GM23338 (cell line): Measurements from ENCODE around the gene MICAL1. TPM values are rescaled to one million over a fixed set of nuclear protein-coding genes. Genes with fewer than 3 reads are reported as not detected.

Experiments used
- ATAC-seq: fragments of 200-7000 bp; cut with Tn5 transposase; 3 replicates; pipeline ENCODE4 v1.9.1; 2020
- DNase-seq: peaks from one replicate; pipeline ENCODE4 v3.0.0-alpha.2; 2015; ENCODE audit warnings: low spot score
- H2AFZ ChIP-seq: fragments of 200-600 bp; sonication (generic); 2 replicates; pipeline ENCODE4 v1.8.0; 2016; ENCODE audit warnings: antibody characterized with exemption, mild to moderate bottlenecking, moderate library complexity
- H3F3A ChIP-seq: fragments of 200-600 bp; sonication (generic); replicated peaks from 2 replicates; pipeline ENCODE4 v1.8.0; 2017; ENCODE audit warnings: antibody characterized with exemption, mixed run types, low read depth
- H3K27ac ChIP-seq: fragments of 200-600 bp; sonication (generic); 2 replicates; pipeline ENCODE4 v1.6.1; 2016; ENCODE audit warnings: low read depth
- H3K27me3 ChIP-seq: fragments of 200-600 bp; sonication (generic); 2 replicates; pipeline ENCODE4 v1.8.0; 2016; ENCODE audit warnings: mild to moderate bottlenecking, mixed run types, moderate library complexity; ENCODE audit not compliant: insufficient read depth
- H3K36me3 ChIP-seq: fragments of 200-600 bp; sonication (generic); 2 replicates; pipeline ENCODE4 v1.8.0; 2016; ENCODE audit warnings: mild to moderate bottlenecking; ENCODE audit not compliant: insufficient read depth
- H3K4me1 ChIP-seq: fragments of 200-600 bp; sonication (generic); 2 replicates; pipeline ENCODE4 v1.8.0; 2016; ENCODE audit warnings: mild to moderate bottlenecking, moderate library complexity; ENCODE audit not compliant: insufficient read depth
- H3K4me2 ChIP-seq: fragments of 200-600 bp; sonication (generic); 2 replicates; pipeline ENCODE4 v1.7.1; 2017; ENCODE audit warnings: mixed run types
- H3K4me3 ChIP-seq: fragments of 200-600 bp; sonication (generic); 2 replicates; pipeline ENCODE4 v1.6.1; 2016; ENCODE audit warnings: mixed run types
- H3K79me2 ChIP-seq: fragments of 200-600 bp; sonication (generic); replicated peaks from 2 replicates; pipeline ENCODE4 v1.8.0; 2017; ENCODE audit warnings: mild to moderate bottlenecking; ENCODE audit not compliant: insufficient read depth
- H3K9me2 ChIP-seq: fragments of 200-600 bp; sonication (generic); 2 replicates; pipeline ENCODE4 v1.8.0; 2017; ENCODE audit not compliant: insufficient read depth
- H4K20me1 ChIP-seq: fragments of 200-600 bp; sonication (generic); replicated peaks from 2 replicates; pipeline ENCODE4 v1.8.0; 2017; ENCODE audit warnings: mild to moderate bottlenecking; ENCODE audit not compliant: insufficient read depth
- H3K27ac Mint-ChIP-seq: 2 replicates; pipeline ENCODE4 v1.8.0; 2020; ENCODE audit warnings: inconsistent platforms, mild to moderate bottlenecking, moderate library complexity, mixed read lengths
- H3K27me3 Mint-ChIP-seq: 3 replicates; pipeline ENCODE4 v1.8.0; 2022; ENCODE audit warnings: low read depth, mild to moderate bottlenecking, moderate library complexity, mixed read lengths, inconsistent platforms; ENCODE audit not compliant: insufficient read depth, poor library complexity
- H3K36me3 Mint-ChIP-seq: 3 replicates; pipeline ENCODE4 v1.8.0; 2021; ENCODE audit warnings: low read depth, mild to moderate bottlenecking, inconsistent platforms, moderate library complexity, mixed read lengths
- H3K4me1 Mint-ChIP-seq: 3 replicates; pipeline ENCODE4 v1.8.0; 2020; ENCODE audit warnings: mild to moderate bottlenecking, inconsistent platforms, mixed read lengths
- H3K4me3 Mint-ChIP-seq: 3 replicates; pipeline ENCODE4 v1.8.0; 2021; ENCODE audit warnings: moderate library complexity, mild to moderate bottlenecking, inconsistent platforms, mixed read lengths
- H3K9me3 Mint-ChIP-seq: 3 replicates; pipeline ENCODE4 v1.8.0; 2020; ENCODE audit warnings: moderate library complexity, mild to moderate bottlenecking, inconsistent platforms, mixed read lengths
- CREB1 ChIP-seq: fragments of 250-450 bp; sonication (Bioruptor Pico); IDR thresholded peaks from 2 replicates; pipeline ENCODE4 v1.5.0; 2020; ENCODE audit warnings: low read depth, mild to moderate bottlenecking, moderate library complexity
- EZH2 ChIP-seq: fragments of 200-600 bp; sonication (generic); IDR thresholded peaks from one replicate; pipeline ENCODE4 v1.8.0; 2017; ENCODE audit warnings: antibody characterized with exemption, mild to moderate bottlenecking, low read depth; ENCODE audit not compliant: unreplicated experiment
- EZH2phosphoT487 ChIP-seq: fragments of 200-600 bp; sonication (generic); IDR thresholded peaks from one replicate; pipeline ENCODE4 v1.8.1; 2018; ENCODE audit warnings: antibody characterized with exemption; ENCODE audit not compliant: unreplicated experiment
- JUNB ChIP-seq: IDR thresholded peaks from one replicate; pipeline ENCODE4 v1.6.1; 2016; ENCODE audit warnings: antibody characterized with exemption; ENCODE audit not compliant: unreplicated experiment
- NANOG ChIP-seq: IDR thresholded peaks from 2 replicates; pipeline ENCODE4 v1.6.1; 2016; ENCODE audit warnings: antibody characterized with exemption, borderline replicate concordance
- POLR2AphosphoS5 ChIP-seq: IDR thresholded peaks from 2 replicates; pipeline ENCODE4 v1.6.1; 2016; ENCODE audit warnings: antibody characterized with exemption, low read depth
- STAT1 ChIP-seq: IDR thresholded peaks from one replicate; pipeline ENCODE4 v1.6.1; 2016; ENCODE audit warnings: antibody characterized with exemption; ENCODE audit not compliant: unreplicated experiment
- ZNF114 ChIP-seq: fragments of 250-450 bp; sonication (Bioruptor Pico); IDR thresholded peaks from 2 replicates; pipeline ENCODE4 v1.5.0; 2020; ENCODE audit warnings: mild to moderate bottlenecking, moderate library complexity
- ZNF331 ChIP-seq: fragments of 250-450 bp; sonication (Bioruptor Pico); IDR thresholded peaks from 2 replicates; pipeline ENCODE4 v1.5.0; 2020; ENCODE audit warnings: low read depth, mild to moderate bottlenecking, moderate library complexity
- polyA plus RNA-seq: library from polyadenylated mRNA; unstranded; fragments of >200 nt; fragmentation: Nextera tagmentation; extraction: Ambion mirVana; gene quantifications from 2 replicates; pipeline ENCODE4 v1.2.1, GENCODE V29; 2016
- total RNA-seq: library from RNA; depleted of rRNA; stranded (reverse); fragments of >200 nt; shearing (Covaris generic); gene quantifications from 2 replicates; pipeline ENCODE4 v1.2.3, GENCODE V29; 2014
- TF ChIP-seq, protein P1 (sequence below): IDR thresholded peaks from 2 replicates; pipeline ENCODE4 v1.6.1; 2016; ENCODE audit warnings: antibody characterized with exemption
- TF ChIP-seq, protein P2 (sequence below): IDR thresholded peaks from one replicate; pipeline ENCODE4 v1.6.1; 2018; ENCODE audit warnings: antibody characterized with exemption; ENCODE audit not compliant: unreplicated experiment
- TF ChIP-seq, protein P3 (sequence below): fragments of 250-450 bp; sonication (Bioruptor Pico); IDR thresholded peaks from 2 replicates; pipeline ENCODE4 v1.5.0; 2020; ENCODE audit warnings: mild to moderate bottlenecking, moderate library complexity
- TF ChIP-seq, protein P4 (sequence below), 2 experiments: fragments of 200-600 bp in 1 of 2; sonication (generic) in 1 of 2; conservative IDR thresholded peaks; 2 replicates each; pipeline versions ENCODE4 v1.5.1 to v1.6.1; 2016 to 2017; ENCODE audit warnings: antibody characterized with exemption in 2 of 2, low read depth in 2 of 2, mild to moderate bottlenecking in 2 of 2, moderate library complexity in 1 of 2

Gene MICAL1
- total and polyA plus RNA-seq, 2 experiments from 2014 or later = 27.8 to 77.8 TPM

DNA sequence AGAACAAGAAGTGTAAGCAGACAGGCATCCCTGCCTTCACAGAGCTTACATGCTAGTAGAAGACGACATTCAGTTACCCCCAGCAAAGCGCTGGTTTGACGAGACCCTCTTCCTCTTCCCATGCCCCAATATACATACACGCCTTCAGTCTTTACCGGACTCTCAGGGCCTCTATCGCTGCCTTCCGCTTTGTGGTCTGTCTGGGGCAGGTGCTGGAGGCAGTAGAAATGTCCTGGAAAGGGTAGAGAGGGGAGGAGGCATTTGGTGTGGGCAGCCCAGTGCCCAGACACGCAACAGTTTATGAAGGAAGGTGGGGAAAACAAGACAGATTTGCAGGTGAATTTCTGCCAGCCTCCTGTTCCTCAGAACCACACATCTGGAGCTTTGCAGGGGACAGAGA lies 9.0 kb downstream of the MICAL1 start:
- Histone ChIP-seq H3K36me3 (peaks cover 3% of the 10 kb centered on the region; the same call in 1 of the 2 replicates), H3K79me2 (no peaks in the 10 kb centered on the region), H3K9me2 (no peaks in the 10 kb centered on the region), H4K20me1 (peaks cover 4% of the 10 kb centered on the region), H3F3A (0 out of 2 replicates have a peak, but pooled peaks cover 2% of the 10 kb centered on the region), H3K27me3 (no peaks in the 10 kb centered on the region), H3K4me3 (no peak overlapping the region), H3K27ac (no peak overlapping the region), H3K4me1 (peaks cover 6% of the 10 kb centered on the region; the same call in 1 of the 2 replicates), H3K4me2 (no peak overlapping the region), H2AFZ (no peak overlapping the region)
- Mint-ChIP-seq H3K9me3 (no peaks in the 10 kb centered on the region), H3K4me1 (peaks cover 14% of the 10 kb centered on the region), H3K27me3 (peaks cover 17% of the 10 kb centered on the region), H3K4me3 (no peak overlapping the region), H3K27ac (no peak overlapping the region; the same call in 1 of the 2 replicates), H3K36me3 (peaks cover 33% of the 10 kb centered on the region)
- DNase-seq (no peak), ATAC-seq (no peak)
- TF ChIP-seq, protein P1, sequence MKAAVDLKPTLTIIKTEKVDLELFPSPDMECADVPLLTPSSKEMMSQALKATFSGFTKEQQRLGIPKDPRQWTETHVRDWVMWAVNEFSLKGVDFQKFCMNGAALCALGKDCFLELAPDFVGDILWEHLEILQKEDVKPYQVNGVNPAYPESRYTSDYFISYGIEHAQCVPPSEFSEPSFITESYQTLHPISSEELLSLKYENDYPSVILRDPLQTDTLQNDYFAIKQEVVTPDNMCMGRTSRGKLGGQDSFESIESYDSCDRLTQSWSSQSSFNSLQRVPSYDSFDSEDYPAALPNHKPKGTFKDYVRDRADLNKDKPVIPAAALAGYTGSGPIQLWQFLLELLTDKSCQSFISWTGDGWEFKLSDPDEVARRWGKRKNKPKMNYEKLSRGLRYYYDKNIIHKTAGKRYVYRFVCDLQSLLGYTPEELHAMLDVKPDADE = no peak
- TF ChIP-seq POLR2AphosphoS5 = no peak
- no peak for TF ChIP-seq ZNF331 (CRISPR knock-in tag)
- TF ChIP-seq EZH2 = no peak
- TF ChIP-seq NANOG = no peak
- TF ChIP-seq, protein P2, sequence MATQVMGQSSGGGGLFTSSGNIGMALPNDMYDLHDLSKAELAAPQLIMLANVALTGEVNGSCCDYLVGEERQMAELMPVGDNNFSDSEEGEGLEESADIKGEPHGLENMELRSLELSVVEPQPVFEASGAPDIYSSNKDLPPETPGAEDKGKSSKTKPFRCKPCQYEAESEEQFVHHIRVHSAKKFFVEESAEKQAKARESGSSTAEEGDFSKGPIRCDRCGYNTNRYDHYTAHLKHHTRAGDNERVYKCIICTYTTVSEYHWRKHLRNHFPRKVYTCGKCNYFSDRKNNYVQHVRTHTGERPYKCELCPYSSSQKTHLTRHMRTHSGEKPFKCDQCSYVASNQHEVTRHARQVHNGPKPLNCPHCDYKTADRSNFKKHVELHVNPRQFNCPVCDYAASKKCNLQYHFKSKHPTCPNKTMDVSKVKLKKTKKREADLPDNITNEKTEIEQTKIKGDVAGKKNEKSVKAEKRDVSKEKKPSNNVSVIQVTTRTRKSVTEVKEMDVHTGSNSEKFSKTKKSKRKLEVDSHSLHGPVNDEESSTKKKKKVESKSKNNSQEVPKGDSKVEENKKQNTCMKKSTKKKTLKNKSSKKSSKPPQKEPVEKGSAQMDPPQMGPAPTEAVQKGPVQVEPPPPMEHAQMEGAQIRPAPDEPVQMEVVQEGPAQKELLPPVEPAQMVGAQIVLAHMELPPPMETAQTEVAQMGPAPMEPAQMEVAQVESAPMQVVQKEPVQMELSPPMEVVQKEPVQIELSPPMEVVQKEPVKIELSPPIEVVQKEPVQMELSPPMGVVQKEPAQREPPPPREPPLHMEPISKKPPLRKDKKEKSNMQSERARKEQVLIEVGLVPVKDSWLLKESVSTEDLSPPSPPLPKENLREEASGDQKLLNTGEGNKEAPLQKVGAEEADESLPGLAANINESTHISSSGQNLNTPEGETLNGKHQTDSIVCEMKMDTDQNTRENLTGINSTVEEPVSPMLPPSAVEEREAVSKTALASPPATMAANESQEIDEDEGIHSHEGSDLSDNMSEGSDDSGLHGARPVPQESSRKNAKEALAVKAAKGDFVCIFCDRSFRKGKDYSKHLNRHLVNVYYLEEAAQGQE = no peak
- TF ChIP-seq, protein P3, sequence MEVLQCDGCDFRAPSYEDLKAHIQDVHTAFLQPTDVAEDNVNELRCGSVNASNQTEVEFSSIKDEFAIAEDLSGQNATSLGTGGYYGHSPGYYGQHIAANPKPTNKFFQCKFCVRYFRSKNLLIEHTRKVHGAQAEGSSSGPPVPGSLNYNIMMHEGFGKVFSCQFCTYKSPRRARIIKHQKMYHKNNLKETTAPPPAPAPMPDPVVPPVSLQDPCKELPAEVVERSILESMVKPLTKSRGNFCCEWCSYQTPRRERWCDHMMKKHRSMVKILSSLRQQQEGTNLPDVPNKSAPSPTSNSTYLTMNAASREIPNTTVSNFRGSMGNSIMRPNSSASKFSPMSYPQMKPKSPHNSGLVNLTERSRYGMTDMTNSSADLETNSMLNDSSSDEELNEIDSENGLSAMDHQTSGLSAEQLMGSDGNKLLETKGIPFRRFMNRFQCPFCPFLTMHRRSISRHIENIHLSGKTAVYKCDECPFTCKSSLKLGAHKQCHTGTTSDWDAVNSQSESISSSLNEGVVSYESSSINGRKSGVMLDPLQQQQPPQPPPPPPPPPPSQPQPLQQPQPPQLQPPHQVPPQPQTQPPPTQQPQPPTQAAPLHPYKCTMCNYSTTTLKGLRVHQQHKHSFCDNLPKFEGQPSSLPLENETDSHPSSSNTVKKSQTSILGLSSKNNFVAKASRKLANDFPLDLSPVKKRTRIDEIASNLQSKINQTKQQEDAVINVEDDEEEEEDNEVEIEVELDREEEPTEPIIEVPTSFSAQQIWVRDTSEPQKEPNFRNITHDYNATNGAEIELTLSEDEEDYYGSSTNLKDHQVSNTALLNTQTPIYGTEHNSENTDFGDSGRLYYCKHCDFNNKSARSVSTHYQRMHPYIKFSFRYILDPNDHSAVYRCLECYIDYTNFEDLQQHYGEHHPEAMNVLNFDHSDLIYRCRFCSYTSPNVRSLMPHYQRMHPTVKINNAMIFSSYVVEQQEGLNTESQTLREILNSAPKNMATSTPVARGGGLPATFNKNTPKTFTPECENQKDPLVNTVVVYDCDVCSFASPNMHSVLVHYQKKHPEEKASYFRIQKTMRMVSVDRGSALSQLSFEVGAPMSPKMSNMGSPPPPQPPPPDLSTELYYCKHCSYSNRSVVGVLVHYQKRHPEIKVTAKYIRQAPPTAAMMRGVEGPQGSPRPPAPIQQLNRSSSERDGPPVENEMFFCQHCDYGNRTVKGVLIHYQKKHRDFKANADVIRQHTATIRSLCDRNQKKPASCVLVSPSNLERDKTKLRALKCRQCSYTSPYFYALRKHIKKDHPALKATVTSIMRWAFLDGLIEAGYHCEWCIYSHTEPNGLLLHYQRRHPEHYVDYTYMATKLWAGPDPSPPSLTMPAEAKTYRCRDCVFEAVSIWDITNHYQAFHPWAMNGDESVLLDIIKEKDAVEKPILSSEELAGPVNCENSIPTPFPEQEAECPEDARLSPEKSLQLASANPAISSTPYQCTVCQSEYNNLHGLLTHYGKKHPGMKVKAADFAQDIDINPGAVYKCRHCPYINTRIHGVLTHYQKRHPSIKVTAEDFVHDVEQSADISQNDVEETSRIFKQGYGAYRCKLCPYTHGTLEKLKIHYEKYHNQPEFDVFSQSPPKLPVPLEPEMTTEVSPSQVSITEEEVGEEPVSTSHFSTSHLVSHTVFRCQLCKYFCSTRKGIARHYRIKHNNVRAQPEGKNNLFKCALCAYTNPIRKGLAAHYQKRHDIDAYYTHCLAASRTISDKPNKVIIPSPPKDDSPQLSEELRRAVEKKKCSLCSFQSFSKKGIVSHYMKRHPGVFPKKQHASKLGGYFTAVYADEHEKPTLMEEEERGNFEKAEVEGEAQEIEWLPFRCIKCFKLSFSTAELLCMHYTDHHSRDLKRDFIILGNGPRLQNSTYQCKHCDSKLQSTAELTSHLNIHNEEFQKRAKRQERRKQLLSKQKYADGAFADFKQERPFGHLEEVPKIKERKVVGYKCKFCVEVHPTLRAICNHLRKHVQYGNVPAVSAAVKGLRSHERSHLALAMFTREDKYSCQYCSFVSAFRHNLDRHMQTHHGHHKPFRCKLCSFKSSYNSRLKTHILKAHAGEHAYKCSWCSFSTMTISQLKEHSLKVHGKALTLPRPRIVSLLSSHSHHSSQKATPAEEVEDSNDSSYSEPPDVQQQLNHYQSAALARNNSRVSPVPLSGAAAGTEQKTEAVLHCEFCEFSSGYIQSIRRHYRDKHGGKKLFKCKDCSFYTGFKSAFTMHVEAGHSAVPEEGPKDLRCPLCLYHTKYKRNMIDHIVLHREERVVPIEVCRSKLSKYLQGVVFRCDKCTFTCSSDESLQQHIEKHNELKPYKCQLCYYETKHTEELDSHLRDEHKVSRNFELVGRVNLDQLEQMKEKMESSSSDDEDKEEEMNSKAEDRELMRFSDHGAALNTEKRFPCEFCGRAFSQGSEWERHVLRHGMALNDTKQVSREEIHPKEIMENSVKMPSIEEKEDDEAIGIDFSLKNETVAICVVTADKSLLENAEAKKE = no peak
- TF ChIP-seq, protein P4, sequence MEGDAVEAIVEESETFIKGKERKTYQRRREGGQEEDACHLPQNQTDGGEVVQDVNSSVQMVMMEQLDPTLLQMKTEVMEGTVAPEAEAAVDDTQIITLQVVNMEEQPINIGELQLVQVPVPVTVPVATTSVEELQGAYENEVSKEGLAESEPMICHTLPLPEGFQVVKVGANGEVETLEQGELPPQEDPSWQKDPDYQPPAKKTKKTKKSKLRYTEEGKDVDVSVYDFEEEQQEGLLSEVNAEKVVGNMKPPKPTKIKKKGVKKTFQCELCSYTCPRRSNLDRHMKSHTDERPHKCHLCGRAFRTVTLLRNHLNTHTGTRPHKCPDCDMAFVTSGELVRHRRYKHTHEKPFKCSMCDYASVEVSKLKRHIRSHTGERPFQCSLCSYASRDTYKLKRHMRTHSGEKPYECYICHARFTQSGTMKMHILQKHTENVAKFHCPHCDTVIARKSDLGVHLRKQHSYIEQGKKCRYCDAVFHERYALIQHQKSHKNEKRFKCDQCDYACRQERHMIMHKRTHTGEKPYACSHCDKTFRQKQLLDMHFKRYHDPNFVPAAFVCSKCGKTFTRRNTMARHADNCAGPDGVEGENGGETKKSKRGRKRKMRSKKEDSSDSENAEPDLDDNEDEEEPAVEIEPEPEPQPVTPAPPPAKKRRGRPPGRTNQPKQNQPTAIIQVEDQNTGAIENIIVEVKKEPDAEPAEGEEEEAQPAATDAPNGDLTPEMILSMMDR (conservative IDR thresholded peaks at IDR 0.05; ENCODE audit: low read depth in 2 of 2) = no peak
- TF ChIP-seq JUNB = no peak
- TF ChIP-seq ZNF114 (CRISPR knock-in tag) = no peak
- no peak for TF ChIP-seq STAT1
- TF ChIP-seq EZH2phosphoT487 = no peak
- no peak for TF ChIP-seq CREB1 (CRISPR knock-in tag)
